Immature natural killer cell (primary cell): ENCODE data around the gene HOXA9. TPM values are rescaled to one million over a fixed set of nuclear protein-coding genes. Genes with fewer than 3 reads are reported as not detected.

Experiments used
- DNase-seq, 3 donors: peaks; one replicate each; pipeline ENCODE4 v3.0.0; 2022; ENCODE audit warnings: mixed read lengths in 1 of 3
- H3K27ac Mint-ChIP-seq, 6 donors: one replicate each; pipeline ENCODE4 v1.8.0; 2020; ENCODE audit warnings: mixed read lengths in 6 of 6, mild to moderate bottlenecking in 5 of 6, inconsistent platforms in 4 of 6, moderate library complexity in 3 of 6
- H3K27me3 Mint-ChIP-seq, 3 donors: one replicate each; pipeline ENCODE4 v1.8.0; 2020 to 2021; ENCODE audit warnings: low read depth in 3 of 3, mild to moderate bottlenecking in 3 of 3, mixed read lengths in 3 of 3, moderate library complexity in 3 of 3, inconsistent platforms in 1 of 3
- H3K36me3 Mint-ChIP-seq, 3 donors: one replicate each; pipeline ENCODE4 v1.8.0; 2020; ENCODE audit warnings: mixed read lengths in 3 of 3, inconsistent platforms in 2 of 3, mild to moderate bottlenecking in 2 of 3
- H3K4me1 Mint-ChIP-seq, 2 donors: one replicate each; pipeline ENCODE4 v1.8.0; 2020; ENCODE audit warnings: inconsistent platforms in 2 of 2, mild to moderate bottlenecking in 2 of 2, mixed read lengths in 2 of 2, moderate library complexity in 1 of 2
- H3K4me3 Mint-ChIP-seq, 5 donors: one replicate each; pipeline ENCODE4 v1.8.0; 2020; ENCODE audit warnings: mild to moderate bottlenecking in 5 of 5, mixed read lengths in 5 of 5, inconsistent platforms in 3 of 5, moderate library complexity in 3 of 5
- H3K9me3 Mint-ChIP-seq, 6 donors: one replicate each; pipeline ENCODE4 v1.8.0; 2020; ENCODE audit warnings: mild to moderate bottlenecking in 6 of 6, mixed read lengths in 6 of 6, inconsistent platforms in 4 of 6, moderate library complexity in 3 of 6
- polyA plus RNA-seq, 3 donors: library from polyadenylated mRNA; unstranded; fragments of 300-500 nt; fragmentation: Illumina TruSeq; gene quantifications; one replicate each; pipeline ENCODE4 v1.2.3, GENCODE V29; 2021

Gene HOXA9
- polyA plus RNA-seq, 3 donors from 2014 or later = 1.6 to 3.1 (median 1.8) TPM

- DNase-seq = no peak
- peaks cover 0 to 2% (median 0%) of the 10 kb centered on the region in 3 donors for H3K27me3 Mint-ChIP-seq
- H3K4me3 Mint-ChIP-seq = no peak overlapping the region
- no peaks in the 10 kb centered on the region for H3K4me1 Mint-ChIP-seq
- peaks cover 0 to 4% (median 0%) of the 10 kb centered on the region in 3 donors for H3K36me3 Mint-ChIP-seq
- peak overlapping the region in 1 of 6 donors; percentile 50 for H3K27ac Mint-ChIP-seq
- no peaks in the 10 kb centered on the region for H3K9me3 Mint-ChIP-seq
These were observed 49.0 kb downstream of the HOXA9 start for GRCh38 chr7:27116031-27116961.

GRCh38 chr7:27115221-27116026, 49.9 kb downstream of the HOXA9 start:
- H3K36me3 Mint-ChIP-seq = peaks cover 0 to 4% (median 0%) of the 10 kb centered on the region in 3 donors
- H3K4me1 Mint-ChIP-seq = no peaks in the 10 kb centered on the region
- DNase-seq = no peak
- no peak overlapping the region for H3K27ac Mint-ChIP-seq
- H3K27me3 Mint-ChIP-seq = peaks cover 0 to 2% (median 0%) of the 10 kb centered on the region in 3 donors
- H3K9me3 Mint-ChIP-seq = no peaks in the 10 kb centered on the region
- H3K4me3 Mint-ChIP-seq = no peak overlapping the region

GRCh38 chr7:27114881-27115220, 50.5 kb downstream of the HOXA9 start:
- Mint-ChIP-seq H3K4me3 (no peak overlapping the region), H3K27ac (no peak overlapping the region), H3K27me3 (peaks cover 0 to 2% (median 0%) of the 10 kb centered on the region in 3 donors), H3K4me1 (no peaks in the 10 kb centered on the region), H3K9me3 (no peaks in the 10 kb centered on the region), H3K36me3 (peaks cover 0 to 4% (median 0%) of the 10 kb centered on the region in 3 donors)
- no peak for DNase-seq

GRCh38 chr7:27113991-27114769, 51.2 kb downstream of the HOXA9 start:
- no peak overlapping the region for H3K4me3 Mint-ChIP-seq
- H3K36me3 Mint-ChIP-seq = peaks cover 0 to 4% (median 0%) of the 10 kb centered on the region in 3 donors
- H3K4me1 Mint-ChIP-seq = no peaks in the 10 kb centered on the region
- peaks cover 0 to 2% (median 0%) of the 10 kb centered on the region in 3 donors for H3K27me3 Mint-ChIP-seq
- no peak for DNase-seq
- no peaks in the 10 kb centered on the region for H3K9me3 Mint-ChIP-seq
- H3K27ac Mint-ChIP-seq = no peak overlapping the region

DNA sequence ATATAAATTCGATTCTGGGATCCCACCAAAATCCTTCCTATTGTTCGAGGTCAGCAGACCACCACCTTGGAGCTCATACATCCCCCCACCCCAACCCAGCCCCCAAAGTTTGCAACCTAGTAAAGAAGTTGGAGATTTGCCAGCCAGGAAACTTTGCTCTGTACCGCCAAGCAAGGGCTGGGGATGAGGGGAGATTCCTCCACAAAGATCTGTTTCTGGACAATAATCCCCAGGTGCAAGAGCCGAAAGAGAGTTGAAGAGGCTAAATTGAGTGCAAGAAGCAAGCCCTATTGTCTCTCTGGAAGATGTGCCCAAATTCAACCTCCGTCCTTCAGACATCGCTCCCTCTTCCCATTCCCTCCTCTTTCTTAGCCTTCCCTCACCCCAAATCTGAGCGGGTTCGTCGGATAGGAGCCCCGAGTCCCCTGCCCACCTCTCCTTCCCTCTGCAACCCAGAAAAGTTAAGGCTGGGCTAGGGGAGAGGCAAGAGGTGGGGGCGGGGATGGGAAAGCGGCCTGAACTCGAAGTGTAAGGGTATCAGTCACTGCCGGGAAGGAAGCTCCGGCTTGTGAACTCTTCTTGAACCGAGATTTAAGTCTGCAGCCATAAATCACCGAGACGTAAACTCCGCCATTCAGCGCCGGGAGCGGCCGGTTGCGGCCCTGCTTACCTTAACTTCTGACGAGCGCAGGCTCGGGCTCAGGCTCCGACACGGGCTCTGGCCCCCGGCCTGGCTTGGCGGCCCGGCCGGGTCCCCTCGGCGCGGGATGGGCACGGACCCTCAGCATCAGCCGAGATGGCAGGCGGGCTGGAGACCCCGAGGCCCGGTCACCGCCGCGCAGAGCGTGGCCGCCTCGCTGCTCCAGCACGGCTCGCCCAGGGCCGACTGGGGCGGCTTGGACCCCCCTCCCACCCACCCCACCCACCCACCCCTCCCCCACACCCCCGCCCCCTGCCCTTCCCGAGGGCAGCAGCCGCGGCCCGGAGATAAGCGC, 52.1 kb downstream of the HOXA9 start:
- peaks cover 0 to 2% (median 0%) of the 10 kb centered on the region in 3 donors for H3K27me3 Mint-ChIP-seq
- H3K9me3 Mint-ChIP-seq = no peaks in the 10 kb centered on the region
- peaks cover 0 to 4% (median 0%) of the 10 kb centered on the region in 3 donors for H3K36me3 Mint-ChIP-seq
- H3K27ac Mint-ChIP-seq = no peak overlapping the region
- no peak for DNase-seq
- H3K4me1 Mint-ChIP-seq = no peaks in the 10 kb centered on the region
- no peak overlapping the region for H3K4me3 Mint-ChIP-seq

Other genes with a start within 250 kb of the HOXA9 start
- gene HOXA1, start 69.5 kb downstream of the HOXA9 start, polyA plus RNA-seq = under 1 TPM in 1 of 3 donors, not detected in 2; 0.62 TPM
- not detected for gene HOXA2, start 62.9 kb downstream of the HOXA9 start, polyA plus RNA-seq
- gene HOXA4, start 34.8 kb downstream of the HOXA9 start, polyA plus RNA-seq = 1 to 10 TPM in 1 of 3 donors, under 1 TPM in 1, not detected in 1; 0.51 to 1.2 TPM
- 1 to 10 TPM in 1 of 3 donors, under 1 TPM in 2; 0.42 to 1.1 (median 0.73) TPM for gene HOXA5, start 21.9 kb downstream of the HOXA9 start, polyA plus RNA-seq
- gene HOXA6, start 17.8 kb downstream of the HOXA9 start, polyA plus RNA-seq = 1 to 10 TPM in 1 of 3 donors, under 1 TPM in 1, not detected in 1; 0.52 to 3.8 TPM
- gene HOXA3, start 13.0 kb downstream of the HOXA9 start, polyA plus RNA-seq = under 1 TPM in 1 of 3 donors, not detected in 2; 0.13 TPM
- 1 to 10 TPM in 2 of 3 donors, not detected in 1; 1.0 to 4.2 TPM for gene HOXA7, start 8.9 kb downstream of the HOXA9 start, polyA plus RNA-seq
- gene HOXA10, start 8.8 kb upstream of the HOXA9 start, polyA plus RNA-seq = 10 to 100 TPM in 1 of 3 donors, 1 to 10 TPM in 2; 4.2 to 17.3 (median 6.2) TPM
- not detected for gene HOXA11, start 19.7 kb upstream of the HOXA9 start, polyA plus RNA-seq
- gene HOXA13, start 34.6 kb upstream of the HOXA9 start, polyA plus RNA-seq = not detected
- not detected for gene EVX1, start 77.3 kb upstream of the HOXA9 start, polyA plus RNA-seq